Neural cell (in vitro differentiated cells): ENCODE results near the gene COASY.

ENCODE experiments used
- CTCF ChIP-seq: fragments of 450-650 bp; IDR thresholded peaks from 2 replicates; pipeline ENCODE4 v1.5.1; 2014; ENCODE audit warnings: antibody characterized with exemption, mild to moderate bottlenecking, moderate library complexity; ENCODE audit not compliant: poor library complexity, severe bottlenecking
- TAF1 ChIP-seq: IDR thresholded peaks from 2 replicates; pipeline ENCODE4 v1.6.1; 2012; ENCODE audit warnings: low read depth

GRCh38 chr17:42543190-42544079 lies 18.5 kb upstream of the COASY start:
- TF ChIP-seq TAF1 (no peak), CTCF (no peak)
